K562 (cell line): ENCODE measurements around the gene PFDN4.

Experiments
- BCOR ChIP-seq: fragments of 450-650 bp; IDR thresholded peaks from 2 replicates; pipeline ENCODE4 v1.6.1; 2016
- BHLHE40 ChIP-seq: IDR thresholded peaks from 2 replicates; pipeline ENCODE4 v1.6.1; 2011; ENCODE audit warnings: low read length, improper control_type of control experiment
- BRD9 ChIP-seq: fragments of 450-650 bp; IDR thresholded peaks from 2 replicates; pipeline ENCODE4 v1.6.1; 2018; ENCODE audit warnings: low read depth; ENCODE audit not compliant: partially characterized antibody
- HNRNPL ChIP-seq: fragments of 200-400 bp; formaldehyde crosslinking; IDR thresholded peaks from 2 replicates; pipeline ENCODE4 v1.6.1; 2017; ENCODE audit warnings: low read depth, mild to moderate bottlenecking, low read length
- MYNN ChIP-seq, 2 experiments: sonication (generic); formaldehyde crosslinking in 1 of 2; IDR thresholded peaks; 2 replicates each; pipeline versions ENCODE4 v1.5.0 to v1.6.1; 2016 to 2020; ENCODE audit warnings: antibody characterized with exemption in 1 of 2, missing genetic modification reagents in 1 of 2
- NFXL1 ChIP-seq: fragments of 450-650 bp; formaldehyde crosslinking; IDR thresholded peaks from 2 replicates; pipeline ENCODE4 v1.4.0; 2021; ENCODE audit warnings: mild to moderate bottlenecking
- NR2C2 ChIP-seq, 2 experiments: fragments of 200-800 bp in 1 of 2; sonication (Bioruptor generic) in 1 of 2; sonication (generic) in 1 of 2; formaldehyde crosslinking in 1 of 2; IDR thresholded peaks; 2 replicates each; pipeline versions ENCODE4 v1.6.1 to v1.8.0; 2016 to 2022; ENCODE audit warnings: mild to moderate bottlenecking in 1 of 2, missing compliant biosample characterization in 1 of 2, missing genetic modification characterization in 1 of 2, missing genetic modification reagents in 1 of 2
- ZFP91 ChIP-seq: sonication (generic); formaldehyde crosslinking; IDR thresholded peaks from 2 replicates; pipeline ENCODE4 v1.8.0; 2022; ENCODE audit warnings: mild to moderate bottlenecking, missing genetic modification reagents
- TF ChIP-seq, protein P1 (sequence below), 3 experiments: IDR thresholded peaks in 2 of 3; conservative IDR thresholded peaks in 1 of 3; 2 replicates each; pipeline ENCODE4 v1.5.1; 2011 to 2012; ENCODE audit warnings: low read length in 3 of 3, mild to moderate bottlenecking in 3 of 3, control low read depth in 2 of 3, improper control_type of control experiment in 1 of 3, inconsistent platforms in 1 of 3, low read depth in 1 of 3, mixed read lengths in 1 of 3, moderate library complexity in 1 of 3; ENCODE audit not compliant: insufficient read depth in 2 of 3

GRCh38 chr20:54229566-54230160, 21.8 kb downstream of the PFDN4 start:
- no peak for TF ChIP-seq HNRNPL
- no peak for TF ChIP-seq MYNN (IDR thresholded peaks at IDR 0.05)
- no peak for TF ChIP-seq MYNN (CRISPR knock-in tag; IDR thresholded peaks at IDR 0.05)
- no peak for TF ChIP-seq NFXL1 (CRISPR knock-in tag)
- no peak for TF ChIP-seq BRD9
- TF ChIP-seq, protein P1, sequence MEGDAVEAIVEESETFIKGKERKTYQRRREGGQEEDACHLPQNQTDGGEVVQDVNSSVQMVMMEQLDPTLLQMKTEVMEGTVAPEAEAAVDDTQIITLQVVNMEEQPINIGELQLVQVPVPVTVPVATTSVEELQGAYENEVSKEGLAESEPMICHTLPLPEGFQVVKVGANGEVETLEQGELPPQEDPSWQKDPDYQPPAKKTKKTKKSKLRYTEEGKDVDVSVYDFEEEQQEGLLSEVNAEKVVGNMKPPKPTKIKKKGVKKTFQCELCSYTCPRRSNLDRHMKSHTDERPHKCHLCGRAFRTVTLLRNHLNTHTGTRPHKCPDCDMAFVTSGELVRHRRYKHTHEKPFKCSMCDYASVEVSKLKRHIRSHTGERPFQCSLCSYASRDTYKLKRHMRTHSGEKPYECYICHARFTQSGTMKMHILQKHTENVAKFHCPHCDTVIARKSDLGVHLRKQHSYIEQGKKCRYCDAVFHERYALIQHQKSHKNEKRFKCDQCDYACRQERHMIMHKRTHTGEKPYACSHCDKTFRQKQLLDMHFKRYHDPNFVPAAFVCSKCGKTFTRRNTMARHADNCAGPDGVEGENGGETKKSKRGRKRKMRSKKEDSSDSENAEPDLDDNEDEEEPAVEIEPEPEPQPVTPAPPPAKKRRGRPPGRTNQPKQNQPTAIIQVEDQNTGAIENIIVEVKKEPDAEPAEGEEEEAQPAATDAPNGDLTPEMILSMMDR (IDR thresholded peaks at IDR 0.05 in 2 of 3, conservative IDR thresholded peaks at IDR 0.05 in 1 of 3; ENCODE audit: insufficient read depth in 2 of 3, low read depth in 1 of 3, low read length in 3 of 3), result no peak
- no peak for TF ChIP-seq BHLHE40
- TF ChIP-seq ZFP91 (CRISPR knock-in tag), result no peak
- no peak for TF ChIP-seq BCOR
- no peak for TF ChIP-seq NR2C2 (CRISPR knock-in tag; IDR thresholded peaks at IDR 0.05)
- no peak for TF ChIP-seq NR2C2 (tag; IDR thresholded peaks at IDR 0.05)
